Endometrium (tissue), 2 donors: Measurements from ENCODE around the gene RAP1GAP2.
"Not testable (repeated sequence)": the region's sequence is repeated elsewhere in the genome, so short reads cannot be mapped to it uniquely, and the experiment has no call there.

Experiments
- FAIRE-seq: peaks from 2 replicates; lab custom pipeline; 2012; peaks lifted over from hg19 to GRCh38; lab: Jason Lieb, UNC
- donor health status: control.
- donor health status: control.

RAP1GAP2 gene

DNA sequence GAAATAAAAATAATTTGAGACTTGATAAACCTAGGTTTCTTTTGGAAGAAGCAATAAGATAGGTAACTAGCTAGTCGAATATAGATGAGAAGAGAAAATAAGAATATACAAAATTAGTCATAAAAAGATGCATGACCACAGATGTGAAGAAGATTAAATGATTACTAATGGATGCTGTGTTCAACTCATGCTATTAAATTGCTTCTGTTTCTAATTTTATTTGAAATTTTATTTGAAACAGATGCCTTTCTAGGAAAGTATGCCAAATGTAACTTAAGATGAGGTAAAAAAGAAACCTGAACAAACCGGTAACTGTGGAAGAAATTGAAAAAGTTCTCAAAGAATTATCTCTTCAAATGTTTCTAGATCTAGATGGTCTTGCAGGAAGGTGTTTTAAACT is 175.6 kb downstream of the RAP1GAP2 start:
- no peak for FAIRE-seq

DNA sequence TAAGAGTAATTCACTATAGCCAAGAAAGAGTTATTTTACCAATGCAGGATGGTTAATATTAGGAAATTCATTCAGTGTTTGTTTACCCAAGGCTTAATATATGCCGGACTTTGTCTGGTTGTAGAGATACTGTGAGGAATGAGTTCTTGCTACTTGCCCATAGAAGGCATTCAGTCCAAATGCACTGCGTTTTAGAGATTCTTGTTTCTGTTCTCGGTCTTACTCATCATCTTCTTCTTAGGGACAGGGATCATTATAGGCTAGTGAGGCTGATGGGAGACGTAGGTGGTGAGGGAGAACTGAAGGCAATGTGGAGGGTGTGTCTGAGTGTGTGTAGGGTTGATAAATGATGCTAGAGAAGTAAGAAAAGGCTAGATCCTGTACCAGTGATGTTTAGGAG is 176.5 kb downstream of the RAP1GAP2 start:
- FAIRE-seq = no peak

DNA sequence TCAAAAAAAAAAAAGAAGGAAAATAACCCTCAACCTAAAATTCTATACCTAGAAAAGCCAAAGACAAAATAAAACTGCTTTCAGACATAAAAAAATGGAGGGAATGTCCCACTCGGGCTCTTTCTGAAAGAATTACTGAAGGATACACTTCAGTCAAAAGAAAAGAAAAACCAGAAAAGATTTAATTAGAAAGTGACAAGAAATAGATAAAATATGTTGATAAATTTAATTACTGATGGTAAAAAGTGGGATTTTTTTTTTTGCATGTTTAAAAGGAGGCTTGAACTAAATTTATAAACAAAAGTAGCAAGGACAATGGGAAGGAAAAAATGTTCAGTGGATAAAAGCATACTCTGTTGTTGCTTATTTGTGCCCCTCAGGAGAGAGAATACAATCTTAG is 178.1 kb downstream of the RAP1GAP2 start:
- no peak for FAIRE-seq

DNA sequence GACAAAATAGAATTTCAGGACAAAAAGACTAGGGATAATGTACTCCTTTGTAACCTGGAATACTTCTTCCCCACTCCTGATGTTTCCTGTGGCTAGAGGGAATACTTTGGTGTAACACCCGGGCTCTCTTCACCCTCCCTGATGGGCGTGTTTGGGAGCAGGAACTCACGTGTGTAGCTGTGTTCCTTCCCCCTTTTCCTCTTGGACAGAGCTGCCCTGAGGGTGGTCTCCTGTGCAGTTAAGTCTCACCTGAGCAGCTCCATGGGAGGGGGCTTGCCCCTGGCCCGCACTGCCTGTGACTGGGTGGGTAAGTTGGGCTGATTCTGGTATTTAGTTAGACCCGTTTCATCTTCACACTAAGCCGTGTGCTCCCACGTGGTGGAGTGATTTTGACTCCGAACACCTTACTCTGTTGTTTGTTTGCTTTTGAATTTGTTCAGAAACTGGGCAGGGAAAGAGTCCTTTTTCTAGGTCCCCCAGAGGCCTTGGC is 179.3 kb downstream of the RAP1GAP2 start:
- no peak for FAIRE-seq

DNA sequence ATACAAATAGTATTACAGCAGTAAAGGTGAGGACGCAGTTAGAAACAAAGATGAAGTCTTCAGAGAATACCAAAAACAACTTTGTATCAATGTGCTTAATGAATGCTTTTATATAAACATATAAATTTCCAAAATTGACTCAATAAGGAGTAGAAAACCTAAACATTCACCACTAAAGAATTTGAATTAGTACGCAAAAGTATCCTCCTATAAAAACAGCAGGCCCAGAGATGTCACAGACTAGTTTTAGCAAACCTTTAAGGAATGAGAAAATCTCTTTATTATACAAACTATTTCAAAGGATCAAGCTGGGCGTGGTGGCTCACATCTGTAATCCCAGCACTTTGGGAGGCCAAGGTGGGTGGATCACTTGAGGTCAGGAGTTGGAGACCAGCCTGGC is 180.9 kb downstream of the RAP1GAP2 start:
- FAIRE-seq = no peak

DNA sequence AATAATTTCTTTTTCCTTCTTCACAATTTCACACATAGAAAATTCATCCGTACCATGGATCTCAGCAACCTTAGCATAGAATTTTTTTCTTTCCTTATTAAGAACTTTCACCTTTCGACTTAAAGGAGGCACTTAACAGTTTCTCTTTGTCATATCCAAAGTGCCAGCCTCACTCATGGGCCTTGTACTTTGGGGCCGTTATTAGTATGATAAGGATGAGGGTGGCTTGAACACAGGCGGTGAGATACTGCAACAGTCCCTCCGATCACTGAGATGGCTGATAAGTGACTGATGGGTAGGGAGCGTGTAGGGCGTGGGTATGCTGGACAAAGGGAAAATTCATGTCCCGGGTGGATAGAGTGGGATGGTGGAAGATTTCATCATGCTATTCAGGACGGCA is 181.9 kb downstream of the RAP1GAP2 start:
- no peak for FAIRE-seq

DNA sequence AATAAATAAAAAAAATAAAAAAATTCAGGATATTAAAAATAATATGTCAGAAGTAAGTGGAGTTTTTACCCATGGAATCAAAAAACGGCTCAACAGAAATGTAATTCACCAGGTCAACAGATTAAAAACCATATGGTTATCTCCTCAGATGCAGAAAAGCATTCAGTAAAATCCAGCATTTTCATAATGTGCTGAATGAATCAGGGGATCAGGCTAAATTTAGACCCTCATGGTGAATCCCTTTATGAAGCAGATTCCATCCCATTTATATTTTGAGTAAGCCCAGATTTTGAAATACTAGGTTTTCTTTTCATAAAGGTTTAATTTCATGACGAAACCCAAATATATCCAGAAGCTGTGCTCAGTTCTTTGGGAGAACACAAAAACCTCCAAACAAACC is 182.8 kb downstream of the RAP1GAP2 start:
- no peak for FAIRE-seq

DNA sequence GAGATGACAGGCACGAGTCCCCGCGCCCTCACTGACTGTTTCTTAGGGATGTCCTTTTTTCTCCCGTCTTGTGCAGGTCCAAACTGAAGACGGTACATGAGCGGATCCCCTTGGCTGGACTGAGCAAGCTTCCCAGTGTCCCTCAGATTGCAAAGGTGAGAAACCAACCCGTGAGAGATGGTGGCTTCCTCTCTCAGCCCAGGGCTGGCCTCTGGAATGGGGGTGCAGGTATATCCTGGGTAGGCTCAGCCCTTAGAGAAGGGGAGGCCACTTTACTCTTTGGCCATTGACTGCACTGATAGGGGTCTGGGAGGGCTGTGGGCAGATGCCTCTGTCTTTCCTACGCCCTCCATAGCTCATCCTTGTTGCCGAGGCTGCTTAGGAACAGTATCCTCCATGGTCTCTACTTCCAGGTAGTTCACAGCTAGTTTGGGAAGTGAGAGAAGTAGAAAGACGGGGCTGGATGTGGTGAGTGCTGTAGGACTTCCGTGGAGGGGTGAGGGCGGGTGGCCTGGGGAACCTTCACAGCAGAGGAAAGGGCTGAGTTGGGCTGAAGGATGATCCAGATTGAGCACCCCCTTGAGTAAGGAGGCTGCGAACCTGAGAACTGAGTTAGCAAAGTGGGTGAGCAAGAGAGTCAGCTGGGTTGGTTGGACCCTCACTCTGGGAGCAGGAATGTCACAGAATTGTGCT is 184.1 kb downstream of the RAP1GAP2 start:
- FAIRE-seq = no peak

DNA sequence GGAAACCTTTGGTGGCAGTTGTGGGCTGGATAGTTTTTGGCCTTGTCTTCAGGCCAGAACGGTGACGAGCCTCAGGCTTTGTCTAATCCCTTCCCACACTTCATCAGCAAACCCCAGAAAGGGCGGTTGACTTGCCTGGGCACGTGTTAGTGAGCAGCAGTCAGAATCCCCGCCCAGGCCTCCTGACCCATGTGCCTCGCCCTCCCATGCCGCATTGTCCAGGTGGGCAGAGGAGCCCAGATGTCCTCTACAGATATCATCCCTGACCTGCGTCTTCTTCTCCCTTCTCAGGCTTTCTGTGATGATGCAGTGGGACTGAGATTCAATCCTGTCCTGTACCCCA is 184.6 kb downstream of the RAP1GAP2 start:
- no peak for FAIRE-seq

DNA sequence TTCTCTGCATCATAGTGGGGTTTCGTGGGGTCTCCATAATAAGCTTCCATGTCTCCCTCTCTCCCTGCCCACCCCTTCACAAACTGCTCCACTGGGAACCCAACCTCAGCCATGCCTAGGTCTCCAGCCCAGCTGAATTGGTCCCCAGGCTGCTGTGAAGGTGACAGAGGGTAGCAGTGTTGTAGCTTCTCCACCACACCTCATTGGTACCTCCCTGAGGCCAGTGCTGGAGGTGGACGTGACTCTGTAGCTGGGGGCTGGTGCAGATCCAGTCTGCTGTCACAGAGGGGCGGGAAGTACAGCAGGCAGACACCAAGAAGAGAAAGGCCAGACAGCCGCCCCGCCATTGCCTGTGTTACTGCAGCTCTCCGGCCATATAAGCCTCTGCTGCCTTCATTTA is 185.1 kb downstream of the RAP1GAP2 start:
- no peak for FAIRE-seq

DNA sequence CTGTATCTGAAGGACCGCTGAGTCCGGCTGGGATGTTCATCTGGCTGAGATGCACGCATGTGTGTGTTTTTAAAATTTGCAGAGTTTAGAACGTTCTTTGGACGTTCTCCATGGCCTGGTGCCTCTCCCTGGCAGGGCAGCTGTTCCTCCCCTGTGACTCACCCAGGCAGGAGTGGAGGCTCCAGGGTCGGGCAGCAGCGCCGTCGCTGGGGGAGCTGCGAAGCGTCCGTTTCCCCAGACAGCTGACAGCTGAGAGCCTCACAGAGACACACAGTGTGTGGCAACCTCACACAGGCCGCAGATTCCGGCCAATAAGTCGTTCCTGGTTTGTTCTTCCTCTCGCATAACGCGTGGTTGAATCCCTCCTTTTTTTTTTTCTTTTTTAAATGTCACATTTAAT is 186.6 kb downstream of the RAP1GAP2 start:
- no peak for FAIRE-seq

DNA sequence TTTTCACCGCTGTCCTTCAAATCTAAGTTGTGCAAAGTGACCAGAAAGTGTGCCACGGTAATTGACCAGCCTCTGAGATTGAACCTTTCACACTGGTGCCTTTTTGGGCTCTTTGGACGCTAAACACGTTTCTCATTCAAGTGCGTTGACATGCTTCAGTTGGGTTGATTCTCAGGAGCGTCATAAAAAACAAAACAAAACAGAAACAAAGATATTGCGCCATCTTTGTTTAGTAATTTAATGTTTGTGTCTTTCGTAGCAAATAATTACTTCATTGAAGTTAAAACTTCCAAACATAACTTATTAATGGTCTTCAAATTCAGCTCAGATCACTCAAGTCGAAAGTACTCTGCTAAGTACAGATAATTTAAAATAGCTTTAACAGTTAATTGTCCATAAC is 187.0 kb downstream of the RAP1GAP2 start:
- peak; percentile 68 for FAIRE-seq

DNA sequence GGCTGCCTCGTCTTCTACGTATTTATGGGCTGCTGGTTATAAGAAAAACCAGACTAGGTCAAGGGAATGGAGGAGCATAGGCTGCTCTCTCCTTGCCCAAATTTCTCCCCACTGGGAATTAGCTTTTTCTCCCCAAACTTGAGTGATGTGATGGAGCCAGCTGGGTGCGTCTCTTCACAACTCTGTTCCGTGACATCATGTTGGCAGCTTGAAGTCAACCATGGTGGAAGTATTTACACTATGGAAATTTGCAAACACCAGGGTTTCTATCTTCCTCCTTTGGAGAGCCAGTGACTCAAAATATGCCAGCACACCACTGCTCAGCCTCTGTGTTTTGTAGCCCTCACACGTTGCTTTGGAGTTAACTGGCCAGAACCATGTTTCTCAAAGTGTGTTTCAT is 189.1 kb downstream of the RAP1GAP2 start:
- no peak for FAIRE-seq

DNA sequence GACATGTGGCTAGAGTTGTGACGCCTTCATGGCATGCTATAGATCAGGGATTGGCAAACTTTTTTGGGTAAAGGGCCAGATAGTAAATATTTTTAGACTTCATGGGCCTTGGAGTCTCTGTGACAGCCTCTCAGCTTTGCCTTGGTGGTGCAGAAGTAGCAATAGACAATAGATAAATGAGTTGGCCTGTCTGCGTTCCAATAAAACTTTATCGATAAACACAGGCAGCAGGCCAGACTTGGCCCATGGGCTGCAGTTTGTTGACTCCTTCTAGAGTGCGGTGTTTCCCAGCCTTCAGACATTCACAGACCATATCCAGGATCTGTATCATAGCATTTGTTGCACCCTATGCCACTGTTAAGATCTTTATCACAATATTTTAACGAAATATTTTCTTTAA is 190.7 kb downstream of the RAP1GAP2 start:
- FAIRE-seq = no peak

DNA sequence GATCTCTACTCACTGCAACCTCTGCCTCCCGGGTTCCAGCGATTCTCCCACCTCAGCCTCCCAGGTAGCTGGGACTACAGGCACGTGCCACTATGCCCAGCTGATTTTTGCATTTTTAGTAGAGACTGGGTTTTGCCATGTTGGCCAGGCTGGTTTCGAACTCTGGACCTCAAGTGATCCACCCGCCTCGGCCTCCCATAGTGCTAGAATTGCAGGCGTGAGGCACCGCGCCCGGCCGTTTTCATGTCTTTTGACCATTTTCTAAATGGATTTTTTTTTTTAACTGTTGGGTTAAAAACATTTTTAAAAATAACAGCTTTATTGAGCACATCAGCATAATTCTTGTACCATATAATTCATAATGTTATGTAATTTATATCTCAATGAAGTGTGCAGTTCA is 193.2 kb downstream of the RAP1GAP2 start:
- not testable (repeated sequence) for FAIRE-seq

DNA sequence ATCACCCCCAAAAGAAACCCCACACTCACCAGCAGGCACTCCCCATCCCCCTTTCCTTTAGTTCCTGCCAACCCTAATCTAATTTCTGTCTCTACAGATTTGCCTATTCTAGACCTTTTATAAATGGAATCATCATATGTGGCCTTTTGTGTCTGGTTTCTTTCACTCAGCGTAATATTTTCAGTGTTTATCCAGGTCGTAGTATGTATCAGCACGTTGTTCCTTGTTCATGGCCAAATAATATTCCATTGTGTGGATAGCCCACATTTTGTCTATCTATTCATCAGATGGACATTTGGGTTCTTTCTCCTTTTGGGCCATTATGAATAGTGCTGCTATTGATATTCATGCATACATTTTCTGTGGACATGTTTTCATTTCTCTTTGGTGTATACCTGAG is 193.6 kb downstream of the RAP1GAP2 start:
- no peak for FAIRE-seq

DNA sequence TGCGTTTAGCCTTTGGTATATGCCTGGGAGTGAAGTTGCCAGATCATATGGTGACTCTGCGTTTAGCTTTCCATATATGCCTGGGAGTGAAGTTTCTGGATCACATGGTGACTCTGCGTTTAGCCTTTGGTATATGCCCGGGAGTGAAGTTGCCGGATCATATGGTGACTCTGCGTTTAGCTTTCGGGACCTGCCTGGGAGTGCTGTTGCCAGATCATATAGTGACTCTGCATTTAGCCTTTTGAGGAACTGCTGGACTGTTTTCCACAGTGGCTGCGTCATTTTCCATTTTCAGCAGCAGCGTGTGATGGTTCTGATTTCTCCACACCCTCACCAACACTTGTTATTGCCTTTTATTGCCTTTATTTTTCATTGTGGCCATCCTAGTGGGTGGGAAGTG is 194.2 kb downstream of the RAP1GAP2 start:
- FAIRE-seq = no peak

DNA sequence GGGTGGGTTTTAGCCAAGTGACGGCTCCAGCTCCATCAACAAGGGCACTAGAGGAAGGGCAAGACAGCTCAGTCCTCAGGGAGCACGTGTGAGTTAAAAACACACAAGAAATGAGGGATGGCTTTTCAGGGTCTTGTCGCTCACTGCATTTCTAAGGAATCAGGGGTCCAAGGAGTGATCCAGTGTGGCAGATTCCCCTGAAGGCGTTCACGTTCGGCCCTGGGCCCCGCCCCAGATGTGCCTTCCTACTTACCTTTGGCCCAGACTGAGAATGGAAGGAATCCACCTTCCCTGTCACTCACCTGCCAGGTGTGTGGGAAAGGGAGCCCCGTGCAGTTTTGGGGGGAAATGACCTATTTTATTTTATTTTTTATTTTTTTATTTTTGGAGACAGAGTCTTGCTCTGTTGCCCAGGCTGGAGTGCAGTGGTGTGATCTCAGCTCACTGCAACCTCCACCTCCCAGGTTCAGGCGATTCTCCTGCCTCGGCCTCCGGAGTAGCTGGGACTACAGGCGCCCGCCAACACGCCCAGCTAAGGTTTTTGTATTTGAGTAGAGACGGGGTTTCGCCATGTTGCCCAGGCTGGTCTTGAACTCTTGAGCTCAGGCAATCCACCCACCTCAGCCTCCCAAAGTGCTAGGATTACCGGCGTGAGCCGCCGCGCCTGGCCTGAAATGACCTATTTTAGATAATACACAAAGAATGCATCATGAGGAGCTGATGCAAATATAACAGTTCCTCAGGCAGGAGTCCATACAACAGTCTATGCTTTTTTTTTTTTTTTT is 195.3 kb downstream of the RAP1GAP2 start:
- FAIRE-seq = not testable (repeated sequence)

DNA sequence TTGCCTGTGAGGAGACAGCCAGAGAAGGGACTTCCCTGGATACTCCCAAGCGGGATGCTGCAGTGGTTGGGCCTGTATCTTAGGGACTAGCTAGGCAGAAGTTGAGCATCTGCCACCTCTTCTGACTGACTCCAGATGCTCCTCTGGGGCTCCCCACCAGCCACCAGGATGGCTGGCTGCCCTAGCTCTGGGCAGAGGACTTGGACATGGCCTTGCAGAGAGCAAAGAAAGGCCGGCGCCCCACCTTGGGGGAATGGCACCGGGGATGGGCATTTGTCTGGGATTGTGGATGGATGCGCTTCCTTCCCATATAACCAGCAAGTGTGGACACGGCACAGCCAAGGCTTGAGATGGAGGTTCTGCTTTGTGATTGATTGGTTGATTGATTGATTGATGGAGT is 198.2 kb downstream of the RAP1GAP2 start:
- no peak for FAIRE-seq

DNA sequence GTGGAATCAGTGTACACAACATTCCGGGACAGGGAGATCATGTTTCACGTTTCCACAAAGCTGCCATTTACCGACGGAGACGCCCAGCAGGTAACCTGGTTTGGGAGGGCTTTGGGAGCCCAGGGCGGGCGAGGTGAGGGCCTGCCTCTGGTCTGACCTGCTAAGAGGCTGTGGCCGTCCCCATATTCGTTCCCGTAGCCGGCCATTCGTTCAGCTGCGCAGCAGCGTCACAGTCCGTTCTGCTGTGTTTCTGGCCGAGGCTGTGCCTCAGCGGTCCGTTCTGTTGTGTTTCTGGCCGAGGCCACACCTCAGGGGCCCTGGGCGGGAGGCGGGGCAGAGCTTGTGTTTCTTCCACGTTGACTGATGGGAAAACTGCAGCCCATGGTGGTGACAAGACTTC is 199.1 kb downstream of the RAP1GAP2 start:
- no peak for FAIRE-seq

DNA sequence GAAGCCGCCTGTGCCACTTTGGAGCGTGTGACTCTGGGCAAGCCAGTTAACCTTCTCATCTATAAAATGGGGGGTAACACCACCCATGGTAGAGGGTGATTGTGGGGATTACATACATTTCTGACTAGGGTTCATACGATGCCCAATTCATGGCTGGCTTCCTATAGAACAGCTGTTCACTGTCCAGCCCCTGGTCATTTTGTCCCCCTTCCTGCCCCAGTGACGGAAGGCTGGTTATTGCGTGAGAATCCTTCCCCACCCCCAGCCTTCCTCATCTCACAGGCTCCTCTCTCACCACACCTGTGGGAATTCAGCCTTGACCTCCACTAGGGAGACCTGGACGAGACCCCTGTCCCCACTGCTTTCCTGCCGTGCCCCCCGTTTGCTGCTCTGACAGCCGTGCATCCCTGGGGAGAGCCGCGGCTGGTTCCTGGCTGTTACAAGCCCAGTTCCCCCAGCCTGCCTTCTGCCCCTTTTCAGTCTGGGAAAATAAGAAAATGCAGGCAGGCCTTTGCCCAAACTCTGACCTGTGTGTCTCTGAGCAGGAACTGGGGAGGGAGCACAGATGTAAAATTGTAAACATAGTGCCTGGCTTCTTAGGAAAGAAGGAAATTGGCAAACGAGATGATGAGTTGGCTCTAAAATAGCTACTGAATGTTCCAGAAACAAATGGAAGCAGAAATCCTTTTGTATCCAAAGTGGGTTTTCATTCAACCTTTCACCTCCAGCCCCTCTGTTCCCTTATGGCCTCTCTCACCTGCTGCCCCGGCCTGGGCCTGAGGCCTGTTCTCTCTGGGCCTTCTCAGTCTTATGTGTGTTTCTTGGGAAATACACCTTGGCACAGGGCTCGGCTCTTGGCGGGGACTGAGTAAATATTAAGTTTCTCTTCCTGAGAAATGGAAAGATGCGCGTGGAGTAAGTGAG is 199.9 kb downstream of the RAP1GAP2 start:
- FAIRE-seq = no peak

DNA sequence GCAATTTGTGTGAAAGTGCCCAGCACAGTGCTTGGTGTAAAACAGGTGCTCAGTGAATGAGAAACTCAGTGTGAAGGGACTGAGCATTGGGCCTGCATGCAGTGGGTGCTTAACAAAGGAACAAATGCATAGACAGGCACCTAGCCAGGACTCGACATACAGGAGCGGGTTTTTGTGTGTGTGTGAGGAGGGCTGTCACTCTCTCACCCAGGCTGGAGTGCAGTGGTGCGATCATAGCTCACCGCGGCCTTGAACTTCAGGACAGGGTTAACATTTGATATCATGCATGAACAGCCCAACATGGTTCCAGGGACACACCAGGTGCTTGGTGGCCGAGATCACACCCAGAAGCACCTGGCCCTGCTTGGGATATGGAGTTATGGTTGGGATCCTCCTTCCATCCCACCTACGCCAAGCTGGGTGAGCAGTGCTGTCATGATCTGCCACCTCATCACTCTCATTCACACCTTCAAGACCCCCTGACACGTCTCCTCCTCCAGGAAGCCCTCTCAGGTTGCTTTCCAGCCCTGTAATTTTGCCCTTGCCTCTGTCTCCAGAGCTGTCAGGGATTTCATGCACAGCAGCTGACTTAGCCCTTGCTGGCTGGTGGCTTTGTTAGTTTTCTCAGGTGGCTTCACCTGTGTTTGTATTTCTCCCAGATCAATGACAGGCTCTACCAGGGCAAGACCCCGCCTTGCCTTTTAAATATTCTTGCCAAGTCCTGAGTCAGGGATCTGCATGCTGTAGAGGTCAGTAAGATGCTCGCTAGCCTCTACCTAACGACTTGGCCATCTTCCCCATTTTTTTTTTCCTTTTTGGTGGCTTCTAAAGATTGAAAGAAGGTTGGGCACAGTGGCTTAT is 200.8 kb downstream of the RAP1GAP2 start:
- FAIRE-seq = no peak
